Measurements from ENCODE around the gene CD6. TPM values are rescaled to one million over a fixed set of nuclear protein-coding genes. Genes with fewer than 3 reads are reported as not detected.

CD6 gene
- total RNA-seq, 1 experiment from 2014 or later: not detected

DNA sequence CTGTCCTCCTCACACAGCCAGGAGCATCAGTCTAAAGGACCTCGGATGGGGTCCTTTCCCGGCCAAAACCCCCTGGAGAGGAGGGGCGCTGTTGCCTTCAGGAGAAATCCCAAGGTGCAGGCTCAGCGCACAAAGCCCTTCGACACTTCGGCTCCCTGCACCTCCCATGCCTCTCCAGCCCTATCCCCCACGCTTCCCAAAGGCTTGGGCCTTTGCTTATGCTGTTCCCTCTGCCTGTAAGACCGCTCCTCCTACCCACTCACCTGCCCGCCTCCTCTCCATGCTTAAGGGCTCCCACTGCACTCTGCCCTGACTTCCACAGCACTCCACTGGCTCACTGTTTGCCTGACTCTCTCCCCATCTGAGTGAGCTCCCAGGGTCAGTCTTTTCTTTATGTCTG, 33.0 kb upstream of the CD6 start:
- Histone ChIP-seq H3K9me3 (ENCODE audit: low read length) (no peaks in the 10 kb centered on the region), H4K20me1 (ENCODE audit: insufficient read depth, low read depth, low read length) (no peaks in the 10 kb centered on the region)

DNA sequence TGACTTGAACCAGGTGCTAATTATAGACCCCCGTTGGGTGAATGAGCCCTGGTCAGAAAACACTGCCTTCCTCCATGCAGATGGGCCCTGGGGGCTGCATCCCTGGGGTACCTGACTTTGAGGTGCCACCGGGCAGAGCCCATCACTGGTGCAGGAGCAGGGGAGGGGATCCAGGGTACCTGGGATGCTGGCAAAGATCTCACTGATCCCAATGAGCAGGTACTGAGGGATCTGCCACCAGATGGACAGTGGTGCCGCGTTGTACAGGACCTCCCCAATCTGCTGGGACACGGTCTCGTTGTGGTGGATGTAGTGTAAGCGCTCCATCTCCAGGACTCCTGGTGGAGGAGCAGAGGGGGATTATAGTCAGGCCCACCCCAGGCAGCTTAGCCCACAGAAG, 32.2 kb upstream of the CD6 start:
- H3K27me3 ChIP-seq (ENCODE audit: low read length): no peaks in the 10 kb centered on the region
- no peak overlapping the region for H3K27ac ChIP-seq (ENCODE audit: low read length)
- H3K9ac ChIP-seq (ENCODE audit: low read length): no peak overlapping the region
- H3K4me3 ChIP-seq (ENCODE audit: low read length): no peak overlapping the region
- H3K4me1 ChIP-seq (ENCODE audit: low read length): peaks cover 13% of the 10 kb centered on the region
- H3K79me2 ChIP-seq (ENCODE audit: low read length): peaks cover 2% of the 10 kb centered on the region; the same call in 1 of the 2 replicates
- H3K9me2 ChIP-seq (replicated peaks; ENCODE audit: insufficient read depth, low read length): no peaks in the 10 kb centered on the region
- H4K20me1 ChIP-seq (ENCODE audit: insufficient read depth, low read depth, low read length): no peaks in the 10 kb centered on the region
- no peaks in the 10 kb centered on the region for H3K9me3 ChIP-seq (ENCODE audit: low read length)
- peaks cover 21% of the 10 kb centered on the region for H3K36me3 ChIP-seq (ENCODE audit: insufficient read depth, low read length)
- H3K4me2 ChIP-seq (ENCODE audit: low read depth, low read length, poor library complexity, severe bottlenecking): no peak overlapping the region
- no peak overlapping the region for H2AFZ ChIP-seq (ENCODE audit: low read length)
- no peak for DNase-seq

More for the DNA sequence above, 33.0 kb upstream of the CD6 start:
- H2AFZ ChIP-seq (ENCODE audit: low read length): no peak overlapping the region
- no peak for DNase-seq
- H3K79me2 ChIP-seq (ENCODE audit: low read length): no peaks in the 10 kb centered on the region; the same call in 1 of the 2 replicates
- H3K9me2 ChIP-seq (replicated peaks; ENCODE audit: insufficient read depth, low read length): no peaks in the 10 kb centered on the region
- H3K9ac ChIP-seq (ENCODE audit: low read length): no peak overlapping the region
- H3K27me3 ChIP-seq (ENCODE audit: low read length): no peaks in the 10 kb centered on the region
- H3K4me2 ChIP-seq (ENCODE audit: low read depth, low read length, poor library complexity, severe bottlenecking): no peak overlapping the region
- peaks cover 14% of the 10 kb centered on the region for H3K4me1 ChIP-seq (ENCODE audit: low read length)
- no peak overlapping the region for H3K27ac ChIP-seq (ENCODE audit: low read length)
- H3K36me3 ChIP-seq (ENCODE audit: insufficient read depth, low read length): peaks cover 21% of the 10 kb centered on the region
- H3K4me3 ChIP-seq (ENCODE audit: low read length): no peak overlapping the region

DNA sequence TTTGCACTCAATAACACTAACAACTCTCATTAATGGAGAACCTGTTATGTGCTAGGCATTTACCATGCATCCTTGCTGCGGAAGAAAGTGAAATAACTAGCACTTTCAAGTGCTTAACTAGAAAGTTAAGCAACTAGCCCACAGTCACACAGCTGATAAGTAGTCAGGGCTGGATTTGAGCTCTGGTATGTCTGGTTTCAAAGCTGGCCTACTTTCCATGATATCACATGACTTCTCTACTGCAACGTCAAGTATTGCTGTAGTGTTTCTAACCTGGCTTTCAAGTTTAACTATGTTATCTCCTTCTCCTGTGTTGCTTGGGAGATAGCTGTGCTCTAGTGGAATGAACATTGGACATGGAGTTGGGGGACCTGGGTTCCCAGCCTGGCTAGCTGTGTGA, 31.6 kb upstream of the CD6 start:
- no peak overlapping the region for H3K9ac ChIP-seq (ENCODE audit: low read length)
- H3K9me3 ChIP-seq (ENCODE audit: low read length): no peaks in the 10 kb centered on the region
- H2AFZ ChIP-seq (ENCODE audit: low read length): no peak overlapping the region
- no peak overlapping the region for H3K27ac ChIP-seq (ENCODE audit: low read length)
- H3K4me2 ChIP-seq (ENCODE audit: low read depth, low read length, poor library complexity, severe bottlenecking): no peak overlapping the region
- H3K36me3 ChIP-seq (ENCODE audit: insufficient read depth, low read length): peaks cover 21% of the 10 kb centered on the region
- H3K9me2 ChIP-seq (replicated peaks; ENCODE audit: insufficient read depth, low read length): no peaks in the 10 kb centered on the region
- peaks cover 8% of the 10 kb centered on the region; the same call in 1 of the 2 replicates for H3K79me2 ChIP-seq (ENCODE audit: low read length)
- no peaks in the 10 kb centered on the region; the same call in 1 of the 2 replicates for H4K20me1 ChIP-seq (ENCODE audit: insufficient read depth, low read depth, low read length)
- H3K4me1 ChIP-seq (ENCODE audit: low read length): peaks cover 13% of the 10 kb centered on the region
- no peak overlapping the region for H3K4me3 ChIP-seq (ENCODE audit: low read length)
- no peaks in the 10 kb centered on the region for H3K27me3 ChIP-seq (ENCODE audit: low read length)
- no peak for DNase-seq

DNA sequence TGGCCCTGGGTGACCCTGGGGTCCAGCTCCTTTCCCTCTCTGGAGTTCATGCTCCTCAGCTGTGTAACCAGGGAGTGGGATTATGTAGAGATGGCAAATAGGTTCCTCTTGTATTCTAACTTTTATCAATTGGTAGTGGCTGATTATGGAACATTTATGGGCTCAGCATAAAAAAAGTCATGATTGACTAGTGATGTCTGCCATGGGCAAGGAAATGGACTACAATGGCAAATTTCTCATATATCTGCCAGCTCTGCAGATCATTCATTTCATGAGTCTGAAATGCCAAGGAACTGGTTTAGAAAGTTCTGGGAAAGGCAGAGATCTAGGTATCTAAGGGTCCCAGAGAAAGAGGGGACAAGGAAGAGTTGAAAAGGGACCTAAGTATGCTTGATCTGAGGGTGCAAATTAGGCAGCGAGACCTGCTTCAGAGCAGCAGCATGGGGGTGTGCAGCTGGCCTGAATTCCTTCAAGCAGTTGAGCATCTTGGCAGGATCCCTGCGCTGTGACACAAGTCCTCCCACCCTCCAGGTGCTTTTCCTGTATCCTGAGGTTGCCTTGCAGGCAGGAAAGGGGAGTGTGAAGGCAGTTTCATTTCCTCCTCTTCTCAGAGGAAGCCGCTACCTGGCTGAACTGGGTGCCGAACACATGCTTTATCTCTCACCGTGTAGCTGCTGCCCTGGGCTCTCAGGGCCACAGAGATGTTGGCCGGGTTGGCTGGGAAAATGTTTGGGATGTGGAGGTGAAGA, 29.9 kb upstream of the CD6 start:
- H3K4me2 ChIP-seq (ENCODE audit: low read depth, low read length, poor library complexity, severe bottlenecking): no peak overlapping the region
- H3K36me3 ChIP-seq (ENCODE audit: insufficient read depth, low read length): peaks cover 22% of the 10 kb centered on the region
- H3K9ac ChIP-seq (ENCODE audit: low read length): 0 out of 2 replicates have a peak overlapping the region, but pooled peaks have one; percentile 7
- H3K9me3 ChIP-seq (ENCODE audit: low read length): no peaks in the 10 kb centered on the region
- no peak overlapping the region; the same call in 1 of the 2 replicates for H3K27ac ChIP-seq (ENCODE audit: low read length)
- no peaks in the 10 kb centered on the region; the same call in 1 of the 2 replicates for H4K20me1 ChIP-seq (ENCODE audit: insufficient read depth, low read depth, low read length)
- peaks cover 17% of the 10 kb centered on the region for H3K79me2 ChIP-seq (ENCODE audit: low read length)
- no peak overlapping the region for H2AFZ ChIP-seq (ENCODE audit: low read length)
- H3K4me3 ChIP-seq (ENCODE audit: low read length): no peak overlapping the region
- H3K9me2 ChIP-seq (replicated peaks; ENCODE audit: insufficient read depth, low read length): no peaks in the 10 kb centered on the region
- H3K4me1 ChIP-seq (ENCODE audit: low read length): peaks cover 13% of the 10 kb centered on the region
- no peaks in the 10 kb centered on the region for H3K27me3 ChIP-seq (ENCODE audit: low read length)
- DNase-seq: no peak

- Histone ChIP-seq H3K4me1 (ENCODE audit: low read length) (peaks cover 13% of the 10 kb centered on the region), H3K4me3 (ENCODE audit: low read length) (no peak overlapping the region), H3K4me2 (ENCODE audit: low read depth, low read length, poor library complexity, severe bottlenecking) (no peak overlapping the region), H3K79me2 (ENCODE audit: low read length) (peaks cover 22% of the 10 kb centered on the region), H3K9me3 (ENCODE audit: low read length) (no peaks in the 10 kb centered on the region), H3K9me2 (replicated peaks; ENCODE audit: insufficient read depth, low read length) (no peaks in the 10 kb centered on the region), H3K9ac (ENCODE audit: low read length) (0 out of 2 replicates have a peak overlapping the region, but pooled peaks have one; percentile 7), H3K27ac (ENCODE audit: low read length) (no peak overlapping the region), H4K20me1 (ENCODE audit: insufficient read depth, low read depth, low read length) (no peaks in the 10 kb centered on the region; the same call in 1 of the 2 replicates), H3K27me3 (ENCODE audit: low read length) (no peaks in the 10 kb centered on the region), H2AFZ (ENCODE audit: low read length) (no peak overlapping the region), H3K36me3 (ENCODE audit: insufficient read depth, low read length) (peaks cover 24% of the 10 kb centered on the region)
- DNase-seq: no peak
These were observed 29.3 kb upstream of the CD6 start for GRCh38 chr11:60942219-60942618.

DNA sequence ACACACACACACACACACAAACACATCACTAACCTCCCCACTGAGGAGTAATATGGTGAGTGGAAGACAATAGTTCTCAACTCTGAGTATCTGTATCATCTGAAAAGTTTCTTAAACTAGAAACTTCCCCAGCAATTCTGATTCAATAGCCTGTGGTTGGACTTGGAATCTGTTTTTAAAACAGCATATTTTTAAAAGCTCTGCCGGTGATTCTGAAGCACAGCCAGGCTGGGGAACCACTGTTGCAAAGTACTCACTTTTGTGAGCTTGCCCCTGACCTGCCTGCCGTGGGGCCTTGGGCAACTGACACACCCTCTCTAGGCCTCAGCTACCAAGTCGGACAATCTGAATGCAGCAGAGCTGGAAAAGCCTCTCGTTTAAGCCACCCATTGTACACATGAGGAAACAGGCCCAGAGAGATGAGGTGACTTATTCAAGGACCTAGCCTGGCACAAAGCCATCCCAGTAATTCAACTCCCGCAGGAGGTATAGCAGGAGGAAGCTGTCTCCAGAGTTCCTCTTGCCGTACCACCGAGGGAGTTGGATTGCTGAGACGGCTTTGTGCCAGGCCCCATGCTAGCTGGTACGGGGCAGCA, 28.4 kb upstream of the CD6 start:
- no peaks in the 10 kb centered on the region for H3K9me3 ChIP-seq (ENCODE audit: low read length)
- H3K27me3 ChIP-seq (ENCODE audit: low read length): no peaks in the 10 kb centered on the region
- peaks cover 29% of the 10 kb centered on the region for H3K79me2 ChIP-seq (ENCODE audit: low read length)
- no peak overlapping the region for H3K4me3 ChIP-seq (ENCODE audit: low read length)
- peaks cover 13% of the 10 kb centered on the region for H3K4me1 ChIP-seq (ENCODE audit: low read length)
- H3K9me2 ChIP-seq (replicated peaks; ENCODE audit: insufficient read depth, low read length): no peaks in the 10 kb centered on the region
- no peak overlapping the region for H3K27ac ChIP-seq (ENCODE audit: low read length)
- H2AFZ ChIP-seq (ENCODE audit: low read length): no peak overlapping the region
- no peaks in the 10 kb centered on the region; the same call in 1 of the 2 replicates for H4K20me1 ChIP-seq (ENCODE audit: insufficient read depth, low read depth, low read length)
- H3K4me2 ChIP-seq (ENCODE audit: low read depth, low read length, poor library complexity, severe bottlenecking): no peak overlapping the region
- peaks cover 24% of the 10 kb centered on the region for H3K36me3 ChIP-seq (ENCODE audit: insufficient read depth, low read length)
- H3K9ac ChIP-seq (ENCODE audit: low read length): no peak overlapping the region
- no peak for DNase-seq

- Histone ChIP-seq H4K20me1 (ENCODE audit: insufficient read depth, low read depth, low read length) (no peaks in the 10 kb centered on the region; the same call in 1 of the 2 replicates), H3K36me3 (ENCODE audit: insufficient read depth, low read length) (peaks cover 24% of the 10 kb centered on the region), H3K4me3 (ENCODE audit: low read length) (no peak overlapping the region), H2AFZ (ENCODE audit: low read length) (no peak overlapping the region), H3K27me3 (ENCODE audit: low read length) (no peaks in the 10 kb centered on the region), H3K79me2 (ENCODE audit: low read length) (peaks cover 43% of the 10 kb centered on the region), H3K9me2 (replicated peaks; ENCODE audit: insufficient read depth, low read length) (no peaks in the 10 kb centered on the region), H3K27ac (ENCODE audit: low read length) (no peak overlapping the region), H3K4me1 (ENCODE audit: low read length) (peaks cover 23% of the 10 kb centered on the region), H3K9ac (ENCODE audit: low read length) (no peak overlapping the region), H3K9me3 (ENCODE audit: low read length) (no peaks in the 10 kb centered on the region), H3K4me2 (ENCODE audit: low read depth, low read length, poor library complexity, severe bottlenecking) (no peak overlapping the region)
- no peak for DNase-seq
These were observed 26.8 kb upstream of the CD6 start for GRCh38 chr11:60944490-60945294.

DNA sequence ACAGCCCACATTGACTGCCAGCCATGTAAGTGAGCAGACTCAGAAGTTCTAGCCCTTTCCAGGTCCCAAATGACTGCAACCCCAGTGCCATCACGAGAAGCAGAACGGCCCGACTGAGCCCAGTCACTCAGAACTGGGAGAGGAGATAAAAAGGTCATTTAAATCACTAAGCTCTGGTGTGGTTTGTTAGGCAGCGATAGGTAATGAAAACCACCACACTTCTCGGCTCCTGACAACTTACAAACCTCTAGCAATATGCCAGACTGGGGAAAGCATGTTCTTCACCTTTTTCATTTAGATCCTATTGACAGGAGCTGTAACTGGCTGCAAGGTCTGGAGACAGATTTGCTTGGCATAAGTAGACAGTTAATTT, 26.2 kb upstream of the CD6 start:
- no peak overlapping the region for H3K4me2 ChIP-seq (ENCODE audit: low read depth, low read length, poor library complexity, severe bottlenecking)
- H3K36me3 ChIP-seq (ENCODE audit: insufficient read depth, low read length): peaks cover 24% of the 10 kb centered on the region
- no peak overlapping the region for H3K9ac ChIP-seq (ENCODE audit: low read length)
- H3K79me2 ChIP-seq (ENCODE audit: low read length): peaks cover 49% of the 10 kb centered on the region
- DNase-seq: no peak
- no peaks in the 10 kb centered on the region; the same call in 1 of the 2 replicates for H4K20me1 ChIP-seq (ENCODE audit: insufficient read depth, low read depth, low read length)
- no peak overlapping the region for H2AFZ ChIP-seq (ENCODE audit: low read length)
- no peak overlapping the region for H3K4me3 ChIP-seq (ENCODE audit: low read length)
- H3K9me3 ChIP-seq (ENCODE audit: low read length): no peaks in the 10 kb centered on the region
- H3K9me2 ChIP-seq (replicated peaks; ENCODE audit: insufficient read depth, low read length): no peaks in the 10 kb centered on the region
- H3K27ac ChIP-seq (ENCODE audit: low read length): no peak overlapping the region
- peaks cover 29% of the 10 kb centered on the region for H3K4me1 ChIP-seq (ENCODE audit: low read length)
- no peaks in the 10 kb centered on the region for H3K27me3 ChIP-seq (ENCODE audit: low read length)

All from Karpas-422 (cell line).